COR-L47 (cell line): ENCODE measurements around the gene STRA6.
A peak's percentile ranks its signal among the peaks of the same experiment; 100 is the strongest.

Experiments
- DNase-seq: peaks from one replicate; lab custom pipeline; 2025; lab: John Stamatoyannopoulos, UW

The STRA6 gene

DNA sequence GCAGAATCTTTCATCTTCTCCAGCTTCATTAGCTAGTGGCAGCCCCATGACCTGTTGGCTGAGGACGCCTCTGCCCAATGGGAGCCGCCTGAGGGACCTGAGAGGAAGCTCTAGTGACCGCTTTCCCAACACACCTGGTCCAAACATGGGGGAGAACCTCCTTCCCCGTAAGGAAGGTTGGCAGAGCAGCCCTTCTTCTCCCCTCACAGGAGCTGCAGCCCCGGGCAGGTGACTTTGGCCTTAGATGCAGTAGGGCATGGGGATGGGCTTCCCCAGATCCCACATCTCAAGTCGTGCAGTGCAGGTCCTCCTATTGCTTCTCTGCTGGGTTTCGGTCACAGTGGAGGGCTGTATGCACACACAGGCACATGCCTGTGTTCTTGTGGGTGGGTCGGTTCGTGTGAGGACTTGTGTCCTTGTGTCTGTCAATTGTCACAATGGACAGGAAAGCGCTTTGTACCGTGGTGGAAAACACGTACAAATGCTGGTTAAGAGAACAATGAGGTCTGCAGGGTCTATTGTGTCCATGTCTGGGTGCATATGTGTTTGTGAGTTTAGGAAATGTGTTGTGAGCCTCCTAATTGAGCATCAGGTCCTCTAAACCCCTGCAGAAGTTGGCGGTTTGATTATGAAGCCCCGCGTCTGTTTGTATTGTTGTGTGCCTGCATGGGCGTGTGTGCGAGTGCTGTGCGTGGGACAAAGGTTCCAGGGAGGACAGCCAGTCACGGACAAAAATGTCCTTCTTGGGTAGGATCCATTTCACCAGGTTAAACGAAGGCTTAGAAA is 70.8 kb downstream of the STRA6 start:
- DNase-seq: no peak

DNA sequence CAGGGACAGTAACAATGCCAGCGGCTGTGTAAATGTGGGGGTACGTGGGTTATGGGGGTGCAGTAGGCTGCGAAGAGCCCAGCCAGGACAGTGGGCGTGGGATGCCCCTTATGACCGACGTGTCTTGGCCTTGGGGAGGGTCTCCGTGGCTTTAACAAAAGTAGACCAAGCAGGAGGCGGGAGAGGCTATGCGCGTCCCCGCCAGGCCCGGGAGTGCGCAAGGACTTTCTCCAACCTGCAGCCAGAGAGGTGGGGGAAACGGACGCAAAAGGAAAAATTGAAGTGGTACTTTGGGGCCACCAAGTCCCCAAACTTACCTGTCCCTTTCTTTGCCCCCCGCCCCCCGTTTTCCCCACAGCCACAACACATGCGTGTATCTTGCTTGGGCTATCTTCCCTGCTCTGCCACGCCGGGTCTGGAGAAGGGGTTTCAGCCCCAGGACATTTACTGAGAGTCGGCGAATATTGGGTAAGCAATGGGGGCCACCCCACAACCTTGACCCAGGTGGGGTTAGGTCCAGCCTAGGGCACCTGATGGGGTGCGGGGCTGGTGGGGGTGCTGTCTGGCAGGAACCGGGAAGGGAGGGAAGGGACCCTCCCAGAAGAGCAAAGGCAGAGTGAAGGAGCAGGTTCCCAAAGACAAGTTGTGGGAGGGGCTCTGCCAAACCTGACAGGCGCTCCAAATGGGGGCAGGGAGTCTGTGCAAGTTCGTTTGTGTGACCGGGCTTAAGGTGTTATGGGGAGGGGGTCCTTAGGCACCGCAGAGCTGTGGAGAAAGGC is 71.5 kb downstream of the STRA6 start:
- DNase-seq: no peak

DNA sequence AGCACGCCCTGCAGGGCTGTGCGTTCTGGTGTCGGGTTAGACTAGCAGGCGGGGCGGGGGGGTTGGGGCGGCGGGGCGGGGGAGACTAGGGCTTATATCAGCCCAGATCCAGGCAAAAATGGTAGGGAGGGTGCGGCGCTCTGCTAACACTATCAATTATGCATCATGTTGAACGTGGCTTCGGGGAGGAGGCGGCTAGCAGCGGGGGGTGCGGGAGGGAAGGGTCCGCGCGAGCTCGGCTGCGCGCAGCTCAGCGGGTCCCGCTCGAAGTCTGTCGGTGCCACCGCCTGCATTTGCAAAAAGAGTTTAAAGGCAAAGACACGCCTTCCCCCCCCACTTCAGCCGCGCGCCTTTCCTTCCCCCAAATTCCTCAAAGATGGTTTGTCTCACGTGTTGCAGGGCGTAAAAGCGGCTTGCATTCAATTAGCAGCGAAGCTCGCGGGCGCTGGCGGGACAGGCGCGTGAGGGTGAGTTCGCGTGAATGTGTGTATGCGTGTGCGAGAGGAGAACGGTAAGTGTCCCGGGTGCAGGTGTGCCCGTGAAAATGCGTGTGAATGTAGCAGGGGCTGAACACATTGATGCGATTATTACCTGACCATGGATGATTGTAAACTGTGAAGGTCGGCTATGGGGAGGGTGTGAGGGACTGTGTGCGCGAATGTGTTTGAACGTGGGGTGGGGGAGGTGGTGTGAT is 72.3 kb downstream of the STRA6 start, which contains the start of gene ISLR2:
ISLR2 (plus strand) TSS at position 432 of the 694 bp plus-strand sequence. CDS start 2,169 bp downstream, outside the sequence.
- DNase-seq: peak; percentile 25

DNA sequence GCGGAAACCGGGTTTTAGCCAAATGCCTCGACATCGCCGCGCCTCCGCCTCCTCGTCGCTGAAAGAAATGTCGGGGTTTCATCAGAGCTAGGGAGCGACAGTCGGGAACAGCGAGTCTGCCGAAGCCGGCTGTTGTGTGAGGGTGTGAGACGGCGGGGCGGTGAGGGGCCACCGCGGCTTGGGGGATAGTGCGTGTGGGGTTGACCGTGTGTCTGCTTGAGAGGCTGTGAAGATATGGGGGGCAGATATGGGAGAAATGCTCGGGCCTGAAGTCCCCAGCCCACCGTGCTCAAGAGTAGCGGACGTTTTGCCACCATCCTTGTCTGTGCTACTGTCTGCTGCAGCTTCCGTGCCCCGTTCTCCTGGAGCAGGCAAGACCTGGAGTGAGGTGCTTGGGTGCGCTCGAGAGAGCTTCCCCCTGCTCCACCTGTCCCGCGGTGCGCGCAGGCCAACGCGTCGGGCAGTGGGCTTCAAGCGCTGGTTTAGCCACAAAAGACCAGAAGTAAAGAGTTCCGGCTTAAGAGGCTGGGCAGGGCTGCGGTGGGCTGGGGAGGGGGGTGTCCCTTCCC is 72.9 kb downstream of the STRA6 start:
- DNase-seq: no peak
